GM18868 (cell line): ENCODE results near the gene RCAN1.

Source experiments
- ATAC-seq: cut with Tn5 transposase; IDR thresholded peaks from one replicate; pipeline ENCODE4 v1.9.1; 2021; ENCODE audit warnings: mild to moderate bottlenecking, moderate library complexity; ENCODE audit not compliant: unreplicated experiment

Gene RCAN1

DNA sequence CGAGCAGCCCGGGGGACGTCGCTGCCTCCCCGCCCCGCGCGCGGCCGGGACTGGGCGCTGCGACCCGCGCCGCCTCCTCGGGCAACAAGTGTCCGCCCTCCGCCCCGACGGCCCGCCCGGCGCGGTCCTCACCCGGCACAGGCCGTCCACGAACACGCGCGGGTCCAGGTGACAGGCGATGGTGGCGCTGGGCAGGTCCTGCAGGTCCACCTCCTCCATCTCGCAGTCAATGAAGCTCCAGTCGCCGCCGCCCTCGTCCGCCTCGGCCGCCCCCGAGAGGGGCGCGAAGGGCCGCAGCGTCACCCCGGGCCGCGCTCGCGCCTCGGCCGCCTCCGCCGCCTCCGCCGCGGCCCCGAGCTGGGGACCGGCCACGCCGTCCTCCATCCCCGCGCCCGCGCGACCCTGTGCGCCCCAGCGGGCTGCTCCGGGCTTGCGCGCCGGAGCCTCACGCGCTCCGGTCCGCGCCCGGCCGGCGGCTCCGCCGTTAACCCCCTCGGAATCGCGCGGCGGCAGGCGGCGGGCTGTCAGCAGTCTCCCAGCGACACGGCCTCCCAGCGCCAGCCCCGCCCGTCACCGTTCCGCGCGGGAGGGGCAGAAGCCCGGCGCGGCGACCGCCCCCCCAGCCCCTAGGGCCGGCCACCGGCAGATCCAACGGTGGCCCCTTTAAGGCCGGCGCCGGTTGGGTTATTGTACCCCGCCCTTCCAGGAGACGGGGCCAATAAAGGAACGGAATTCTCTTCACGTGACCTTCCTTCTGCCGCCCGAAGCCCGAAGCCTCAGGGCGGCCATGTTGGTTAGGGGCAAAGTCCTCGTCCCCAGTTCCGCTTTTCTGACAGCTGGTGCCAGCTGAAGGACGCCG is at the start of gene RCAN1:
TSS of gene RCAN1 (minus strand) at position 486 of the 859 bp plus-strand sequence. CDS start at position 384, 102 bp downstream.
- ATAC-seq, result peak; percentile 96

GRCh38 chr21:34661848-34662247 is 46.9 kb upstream of the RCAN1 start:
- ATAC-seq, result no peak

DNA sequence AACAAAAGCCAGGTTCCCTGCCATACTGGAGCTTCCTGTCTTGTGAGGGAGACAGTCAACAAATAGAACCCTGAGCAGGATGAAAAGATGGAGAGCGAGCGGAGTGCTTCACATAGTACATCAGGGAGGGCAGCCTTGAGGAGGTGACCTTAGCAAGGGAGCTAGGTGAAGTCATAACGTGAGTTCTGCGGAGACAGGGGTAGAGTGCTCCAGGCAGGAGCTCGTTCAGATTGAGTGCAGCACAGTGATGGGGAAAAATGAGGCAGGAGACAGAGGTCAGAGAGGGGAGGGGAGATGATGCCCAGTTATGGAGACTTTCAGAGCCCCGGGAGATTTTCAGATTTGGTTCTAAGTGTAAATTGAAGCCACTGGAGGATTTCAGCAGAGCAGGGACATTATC is 38.6 kb upstream of the RCAN1 start:
- no peak for ATAC-seq

DNA sequence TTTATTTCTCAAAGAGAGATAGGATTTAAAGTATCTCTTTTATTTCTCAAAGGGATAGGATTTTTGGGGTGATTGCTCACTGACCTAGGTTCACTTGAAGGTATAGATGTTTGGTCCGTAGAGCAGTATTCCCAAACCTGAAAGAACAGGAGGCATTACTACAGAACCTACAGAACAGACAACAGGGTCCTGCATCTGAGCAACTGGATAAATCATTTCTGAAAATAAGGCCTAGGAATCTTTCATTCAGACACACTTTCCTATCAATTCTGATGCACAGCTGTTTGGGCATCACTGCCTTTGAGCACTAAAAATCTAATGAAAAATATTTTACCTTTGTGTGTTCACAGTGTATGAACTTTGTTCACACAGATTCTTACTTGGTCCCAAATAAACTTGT is 36.7 kb upstream of the RCAN1 start:
- ATAC-seq, result no peak

GRCh38 chr21:34650861-34651431 is 36.0 kb upstream of the RCAN1 start:
- ATAC-seq, result no peak

DNA sequence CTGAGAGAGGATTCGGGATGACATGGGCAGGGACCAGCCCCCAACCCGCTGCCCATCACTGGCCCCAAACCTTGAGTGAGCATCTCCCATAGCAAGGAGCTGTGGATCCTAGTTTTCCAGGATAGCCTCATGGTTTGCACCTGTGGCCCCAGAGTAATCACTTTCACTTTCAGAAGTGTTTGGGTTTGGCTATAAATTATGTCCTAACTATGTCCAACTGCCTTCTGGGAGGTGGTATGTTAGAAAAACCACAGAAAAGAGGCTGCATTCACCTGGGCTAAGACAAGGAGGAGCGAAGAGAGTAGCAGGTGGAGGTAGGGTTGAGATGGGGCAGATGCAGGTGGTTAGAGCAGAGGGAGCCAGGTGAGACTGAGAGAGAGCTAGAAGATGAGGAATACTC is 34.5 kb upstream of the RCAN1 start:
- ATAC-seq, result no peak

DNA sequence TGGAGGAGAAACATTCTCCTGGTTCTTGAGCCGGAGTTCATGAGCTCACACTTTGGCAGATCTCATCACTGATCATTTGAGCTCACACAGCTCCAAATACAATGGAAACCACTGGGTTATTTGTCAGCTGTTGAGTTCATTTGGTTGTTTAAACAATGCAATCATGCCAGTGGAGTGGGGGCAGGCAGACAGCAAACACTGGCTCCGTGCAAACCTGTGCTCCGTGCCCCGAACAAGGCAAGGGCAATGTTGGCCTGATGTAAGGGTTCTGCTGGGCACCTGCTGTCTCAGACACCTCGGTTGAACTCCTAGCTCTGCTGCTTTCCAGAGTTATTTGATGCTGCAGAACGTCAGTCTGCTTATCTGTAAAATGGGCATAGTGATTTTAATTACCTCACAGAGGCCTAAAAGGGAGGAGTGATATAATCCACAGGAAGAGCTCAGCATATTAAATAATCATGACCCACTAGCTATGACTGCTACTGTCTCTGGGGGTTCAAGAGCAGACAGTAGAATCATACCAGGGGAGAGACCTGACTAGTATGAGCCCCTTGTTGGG is 33.9 kb upstream of the RCAN1 start:
- no peak for ATAC-seq

DNA sequence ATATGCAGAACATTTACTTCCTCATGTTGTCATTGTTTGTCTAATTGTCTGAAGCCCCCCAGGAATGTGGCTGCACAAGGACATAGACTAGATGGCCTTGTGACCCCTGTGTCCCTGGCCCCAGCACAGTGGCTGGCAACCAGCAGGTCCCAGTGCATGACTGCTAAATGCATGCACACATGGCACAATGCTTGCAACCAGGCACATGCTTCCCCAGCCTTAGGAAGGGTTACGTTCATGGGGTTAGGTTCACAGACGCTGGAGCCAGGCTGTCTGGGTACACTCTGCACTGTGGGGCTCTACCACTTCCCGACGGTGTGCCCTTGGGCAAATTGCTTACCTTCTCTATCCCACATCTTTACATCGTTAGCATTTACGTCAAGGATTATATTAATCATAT is 32.6 kb upstream of the RCAN1 start:
- ATAC-seq, result no peak

DNA sequence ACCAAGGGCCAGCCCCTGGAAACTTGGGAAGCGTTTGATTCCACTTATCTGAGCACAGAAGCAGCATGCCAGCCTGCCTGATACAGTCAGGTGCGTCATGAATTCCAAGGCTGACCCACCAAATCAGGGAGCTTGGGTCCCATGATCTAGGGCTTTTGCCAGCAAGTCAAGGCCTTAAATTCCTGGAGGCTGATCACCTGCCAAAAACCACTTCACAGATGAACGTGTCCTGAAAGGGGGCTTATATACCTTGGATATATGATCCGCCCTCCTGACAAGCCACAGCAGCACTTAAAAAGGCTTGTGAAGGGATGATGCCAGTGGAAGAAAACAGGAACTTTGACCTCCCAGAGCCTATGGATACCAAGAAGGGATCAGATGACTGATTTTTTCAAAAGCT is 29.9 kb upstream of the RCAN1 start:
- no peak for ATAC-seq

DNA sequence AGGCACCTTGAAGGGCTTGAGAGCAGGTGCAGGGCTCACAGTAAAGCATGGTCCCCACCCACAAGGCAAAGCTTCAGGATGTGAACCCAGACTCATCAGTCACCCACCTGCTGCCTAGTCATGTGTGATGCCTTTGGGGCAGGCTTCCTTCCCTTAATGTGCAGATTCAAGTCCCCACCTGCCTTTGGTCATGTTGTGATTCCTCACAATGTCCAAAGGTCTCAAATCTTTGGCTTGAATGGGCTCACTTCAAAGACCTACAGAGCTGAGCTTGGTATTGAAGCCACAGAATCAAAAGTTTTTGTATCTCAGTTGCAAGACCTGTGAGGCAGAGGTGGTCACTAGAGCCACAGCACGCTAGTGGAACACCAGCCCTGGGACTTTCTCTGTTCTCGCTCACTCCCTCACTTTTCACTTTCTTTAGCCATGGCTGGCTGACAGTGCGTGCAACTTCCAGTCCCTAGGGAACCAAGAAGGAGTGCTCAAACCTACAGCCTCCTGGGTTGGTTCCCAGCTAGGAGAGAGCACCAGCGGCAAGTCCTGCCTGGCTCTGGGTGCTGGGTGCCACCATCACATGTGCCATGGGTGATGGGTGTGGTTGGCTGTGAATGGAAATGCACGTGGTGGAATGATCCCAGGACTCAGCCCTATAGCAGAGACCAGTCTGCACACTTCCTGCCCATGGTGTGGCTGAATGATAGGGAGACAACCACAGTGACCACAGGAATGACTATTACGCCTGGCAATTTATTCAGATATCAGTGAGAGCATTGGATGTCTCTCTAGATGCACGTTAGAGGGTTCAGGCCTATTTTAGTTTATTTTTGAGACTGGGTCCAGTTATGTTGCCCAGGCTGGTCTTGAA is 27.5 kb upstream of the RCAN1 start:
- ATAC-seq, result peak; percentile 67

DNA sequence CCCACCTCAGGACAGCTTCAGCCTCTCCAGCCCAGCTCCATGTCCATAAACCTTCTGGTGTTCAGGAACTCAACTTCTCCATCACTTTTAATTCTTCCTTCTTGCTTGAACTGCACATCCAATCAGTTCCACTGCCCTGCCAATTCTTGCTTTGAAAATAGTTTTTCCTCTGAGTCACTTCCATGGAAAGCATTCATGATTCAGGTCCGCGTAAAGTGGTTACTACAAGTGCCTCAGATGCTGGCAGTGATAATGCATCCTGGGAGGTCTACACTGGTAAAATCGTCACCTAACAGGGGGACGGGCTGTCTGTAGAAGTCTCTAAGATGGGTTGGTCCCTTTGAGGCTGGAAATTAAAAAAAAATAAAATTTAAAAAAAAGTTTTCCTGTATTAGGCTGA is 25.9 kb upstream of the RCAN1 start:
- no peak for ATAC-seq

- ATAC-seq, result peak; percentile 35
Observed at GRCh38 chr21:34639882-34640788, 25.2 kb upstream of the RCAN1 start.

DNA sequence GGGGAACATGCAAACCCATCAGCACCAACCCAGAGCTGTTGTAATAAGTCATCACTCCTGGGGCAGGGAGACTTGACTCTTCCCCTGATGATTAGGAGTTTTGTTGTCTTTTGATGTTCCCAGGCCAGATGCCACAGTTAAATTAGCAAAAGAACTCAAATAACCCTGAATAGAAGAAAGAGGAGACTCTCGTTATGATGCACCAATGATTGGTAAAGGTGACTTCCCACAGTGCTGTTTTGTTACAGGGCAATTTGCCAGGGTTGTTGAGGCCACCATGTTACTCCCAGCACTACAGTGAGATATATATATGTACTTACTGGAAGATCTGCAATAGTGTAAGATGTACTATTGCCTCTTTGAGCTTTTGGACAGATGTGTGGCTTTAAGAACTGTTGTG is 24.3 kb upstream of the RCAN1 start:
- no peak for ATAC-seq

GRCh38 chr21:34636961-34637360 is 22.0 kb upstream of the RCAN1 start:
- ATAC-seq, result no peak

DNA sequence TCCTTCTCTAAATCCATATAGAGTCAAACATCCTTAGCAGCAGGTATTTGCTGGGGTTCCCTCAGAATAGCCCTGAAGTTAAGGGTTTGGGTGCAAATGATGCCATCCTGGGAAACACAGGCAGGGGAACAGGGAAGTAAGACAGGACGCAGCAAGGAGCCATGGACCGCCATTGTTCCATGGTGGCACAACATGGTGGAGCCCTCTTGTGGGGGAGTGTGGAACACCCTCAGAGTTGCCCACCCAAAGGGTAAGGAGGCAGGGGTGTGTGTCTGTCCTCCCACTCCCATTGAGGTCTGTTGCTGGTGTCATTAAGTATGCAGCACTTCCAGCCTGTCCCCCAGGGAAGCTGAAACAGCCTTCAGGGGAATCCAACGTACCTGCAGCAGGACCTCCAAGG is 20.4 kb upstream of the RCAN1 start:
- no peak for ATAC-seq

DNA sequence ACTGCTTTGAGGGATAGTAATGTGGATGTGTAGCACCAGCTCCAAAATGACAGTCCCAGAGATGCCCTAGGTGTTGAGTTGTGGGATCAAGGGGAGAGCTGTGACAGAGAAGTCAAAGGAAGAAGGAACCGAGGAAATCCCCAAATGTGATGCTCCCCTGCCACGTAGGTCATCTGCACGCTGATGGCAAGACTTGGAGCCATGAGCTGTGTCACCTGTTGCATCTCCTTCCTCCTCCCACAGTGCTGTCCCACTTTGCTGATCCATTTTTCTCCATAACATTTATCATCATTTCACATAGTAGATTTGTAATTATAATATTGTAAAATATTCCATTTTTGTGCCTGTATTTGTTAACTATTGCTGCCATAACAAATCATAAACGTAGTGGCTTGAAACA is 17.6 kb upstream of the RCAN1 start:
- no peak for ATAC-seq

GRCh38 chr21:34630536-34631143 is 15.7 kb upstream of the RCAN1 start:
- ATAC-seq, result no peak

DNA sequence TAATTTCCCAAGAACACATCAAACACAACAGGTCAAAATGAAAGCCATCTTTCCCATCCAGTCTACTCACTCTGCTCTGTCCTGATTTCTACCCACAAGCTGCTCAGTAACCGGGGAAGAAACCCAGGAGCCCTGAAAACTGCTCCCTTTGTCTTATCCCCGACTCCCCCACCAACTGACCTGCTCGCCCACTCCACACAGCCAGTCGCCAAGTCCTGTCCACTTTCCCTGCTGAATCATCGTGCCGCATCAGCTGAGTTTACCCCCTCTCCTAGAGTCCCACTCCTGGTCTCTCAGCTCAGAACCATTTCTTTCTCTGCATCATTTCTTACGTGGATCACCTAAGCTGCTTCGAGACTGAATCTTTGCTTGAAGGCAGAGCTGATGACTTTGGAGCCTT is 11.2 kb upstream of the RCAN1 start:
- no peak for ATAC-seq

DNA sequence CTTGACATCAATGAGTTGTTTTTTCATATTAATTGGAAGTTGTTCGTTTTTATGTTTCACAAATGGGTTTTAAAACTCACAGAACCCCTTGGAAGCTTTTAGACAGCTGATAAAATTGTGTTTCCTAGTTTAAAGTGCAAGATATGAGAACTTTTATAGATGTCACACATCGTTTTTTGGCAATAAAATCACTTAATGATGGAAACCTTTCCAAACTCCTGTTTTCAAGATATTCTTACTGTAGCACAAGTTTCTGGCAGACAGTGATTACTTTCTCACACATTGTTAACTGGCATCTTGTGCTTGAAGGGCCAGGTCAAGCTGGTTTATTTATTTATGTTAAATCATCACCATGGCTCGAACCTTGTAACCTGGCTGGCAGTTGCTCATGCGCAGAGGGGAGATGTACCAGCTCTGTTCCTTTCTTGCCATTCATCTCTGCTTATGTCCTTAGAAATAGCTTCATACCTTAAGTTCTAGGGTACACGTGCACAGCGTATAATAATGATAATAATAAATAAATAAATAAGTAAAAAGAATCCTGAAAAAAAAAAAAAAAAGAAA is 10.2 kb upstream of the RCAN1 start:
- no peak for ATAC-seq

GRCh38 chr21:34623516-34623915 is 8.6 kb upstream of the RCAN1 start:
- ATAC-seq, result no peak
